Panc1 (cell line): ENCODE results near the gene CTDSP2.

ENCODE experiments used
- POLR2AphosphoS5 ChIP-seq: IDR thresholded peaks from 2 replicates; pipeline ENCODE4 v1.6.1; 2012; ENCODE audit warnings: mild to moderate bottlenecking, low read depth, low read length, moderate library complexity
- SIN3A ChIP-seq: IDR thresholded peaks from 2 replicates; pipeline ENCODE4 v1.6.1; 2012; ENCODE audit warnings: low read depth, mild to moderate bottlenecking, low read length, moderate library complexity, borderline replicate concordance; ENCODE audit not compliant: insufficient read depth
- TF ChIP-seq, protein P1 (sequence below): fragments of 450-650 bp; IDR thresholded peaks from 2 replicates; pipeline ENCODE4 v1.5.1; 2017; ENCODE audit warnings: mild to moderate bottlenecking

DNA sequence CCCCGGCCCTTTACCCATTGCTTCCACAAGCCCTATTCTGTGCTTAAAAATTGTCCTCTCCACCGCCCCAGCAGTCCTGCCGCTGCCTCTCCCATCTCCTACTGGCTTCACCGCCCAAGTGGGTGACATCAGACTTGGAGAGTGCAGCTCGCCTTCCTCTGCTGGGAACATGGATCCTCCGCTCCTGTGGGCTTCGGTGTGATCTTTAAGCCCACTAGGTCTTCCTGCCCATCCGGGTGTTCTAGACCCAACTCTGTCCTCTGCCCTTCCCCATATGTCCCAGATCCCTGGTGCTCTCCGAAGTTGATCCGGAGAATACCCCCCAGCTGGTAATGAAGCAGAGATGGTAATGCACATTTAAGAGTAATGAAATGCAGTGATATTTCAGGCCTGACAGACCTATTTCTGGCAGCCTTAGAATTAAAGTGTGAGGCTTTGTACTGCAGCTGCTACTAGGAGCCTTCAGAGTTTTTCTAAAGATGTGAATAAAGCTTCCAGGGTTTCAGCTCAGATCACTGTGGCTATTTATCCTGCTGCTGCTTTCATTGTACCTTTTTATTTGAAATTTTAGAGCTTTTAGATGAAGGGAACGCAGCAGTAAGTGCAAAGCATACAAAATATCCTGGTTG, 22.9 kb upstream of the CTDSP2 start:
- TF ChIP-seq, protein P1, sequence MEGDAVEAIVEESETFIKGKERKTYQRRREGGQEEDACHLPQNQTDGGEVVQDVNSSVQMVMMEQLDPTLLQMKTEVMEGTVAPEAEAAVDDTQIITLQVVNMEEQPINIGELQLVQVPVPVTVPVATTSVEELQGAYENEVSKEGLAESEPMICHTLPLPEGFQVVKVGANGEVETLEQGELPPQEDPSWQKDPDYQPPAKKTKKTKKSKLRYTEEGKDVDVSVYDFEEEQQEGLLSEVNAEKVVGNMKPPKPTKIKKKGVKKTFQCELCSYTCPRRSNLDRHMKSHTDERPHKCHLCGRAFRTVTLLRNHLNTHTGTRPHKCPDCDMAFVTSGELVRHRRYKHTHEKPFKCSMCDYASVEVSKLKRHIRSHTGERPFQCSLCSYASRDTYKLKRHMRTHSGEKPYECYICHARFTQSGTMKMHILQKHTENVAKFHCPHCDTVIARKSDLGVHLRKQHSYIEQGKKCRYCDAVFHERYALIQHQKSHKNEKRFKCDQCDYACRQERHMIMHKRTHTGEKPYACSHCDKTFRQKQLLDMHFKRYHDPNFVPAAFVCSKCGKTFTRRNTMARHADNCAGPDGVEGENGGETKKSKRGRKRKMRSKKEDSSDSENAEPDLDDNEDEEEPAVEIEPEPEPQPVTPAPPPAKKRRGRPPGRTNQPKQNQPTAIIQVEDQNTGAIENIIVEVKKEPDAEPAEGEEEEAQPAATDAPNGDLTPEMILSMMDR, result no peak
- TF ChIP-seq SIN3A (no peak), POLR2AphosphoS5 (no peak)
